NCI-H2081 (cell line): ENCODE measurements around the gene DNAJC6.
"Not testable (repeated sequence)": the region's sequence is repeated elsewhere in the genome, so short reads cannot be mapped to it uniquely, and the experiment has no call there.

Experiments
- DNase-seq, 2 experiments: peaks; one replicate each; lab custom pipeline; 2025; lab: John Stamatoyannopoulos, UW

Gene DNAJC6

GRCh38 chr1:65355031-65355712 lies 45.8 kb downstream of the DNAJC6 start:
- no peak for DNase-seq

DNA sequence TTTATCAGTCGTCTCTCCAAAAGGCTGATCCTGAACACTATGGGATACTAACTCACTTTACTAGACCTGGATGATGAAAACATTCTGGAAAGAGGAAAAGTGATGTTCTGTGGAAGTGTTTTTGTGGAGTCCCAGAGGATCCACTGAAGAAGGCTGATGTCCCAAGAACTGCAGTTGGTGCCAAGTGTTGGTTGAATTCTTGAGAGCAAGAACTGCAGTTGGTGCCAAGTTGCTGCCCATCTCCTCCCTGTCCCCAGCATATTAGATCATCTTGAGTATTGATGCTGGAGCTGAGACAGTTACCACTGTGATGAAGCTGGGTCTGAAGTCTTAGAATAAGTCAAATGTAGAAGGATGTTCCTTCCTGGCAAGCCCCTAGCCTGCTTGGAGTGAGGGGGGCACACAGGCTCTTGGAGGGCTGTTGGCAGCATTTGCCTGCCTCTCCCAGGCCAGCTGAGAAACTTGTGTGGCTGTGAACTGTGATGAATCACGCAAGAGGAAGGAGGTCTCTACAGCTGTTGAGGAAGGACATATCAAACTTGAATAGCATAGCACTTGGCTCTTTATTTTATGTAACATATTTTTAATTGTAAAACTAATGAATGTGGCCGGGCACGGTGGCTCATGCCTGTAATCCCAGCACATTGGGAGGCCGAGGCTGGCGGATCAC lies 48.1 kb downstream of the DNAJC6 start:
- DNase-seq = no peak

DNA sequence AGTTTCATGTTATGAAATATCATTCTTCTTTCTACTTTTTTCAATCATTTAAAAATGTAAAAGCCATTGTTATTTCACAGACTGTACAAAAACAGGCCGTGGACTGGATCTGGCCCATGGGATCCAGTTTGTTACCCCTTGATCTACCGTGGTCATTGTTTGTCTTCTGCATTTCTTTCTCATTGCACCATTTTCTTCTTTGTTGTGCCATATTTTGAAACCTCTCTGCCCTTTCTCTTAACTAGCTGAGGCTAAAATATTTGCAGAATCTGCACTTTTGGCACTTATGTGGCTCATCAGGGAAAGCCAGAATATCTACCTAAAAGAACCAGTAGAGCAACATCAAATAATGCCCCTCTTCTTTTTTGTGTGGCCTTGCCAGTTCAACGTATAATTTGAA lies 50.5 kb downstream of the DNAJC6 start:
- DNase-seq = no peak

DNA sequence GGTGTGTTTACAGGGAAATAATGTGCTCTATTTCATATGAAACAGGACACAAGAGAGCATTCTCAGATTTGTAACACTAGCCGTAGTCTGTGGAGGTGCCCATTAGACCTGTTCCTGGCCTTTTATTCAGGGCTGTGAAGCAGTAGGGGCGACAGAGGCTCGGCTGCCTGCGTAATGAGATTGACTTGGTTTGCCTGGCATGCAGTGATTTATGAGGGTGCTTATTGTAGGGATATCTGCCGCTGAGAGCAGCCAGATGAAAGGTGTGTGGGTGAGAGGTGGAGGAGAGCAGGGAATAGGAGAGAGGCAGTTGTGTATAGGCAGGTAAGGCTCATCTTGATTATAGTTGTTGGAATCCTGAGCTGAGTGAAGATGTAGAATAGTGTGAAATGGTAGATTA lies 51.3 kb downstream of the DNAJC6 start:
- no peak for DNase-seq

- DNase-seq = no peak
Observed at GRCh38 chr1:65362545-65362944, 53.2 kb downstream of the DNAJC6 start.

GRCh38 chr1:65363484-65363883 lies 54.1 kb downstream of the DNAJC6 start:
- DNase-seq = no peak

- no peak for DNase-seq
Observed at GRCh38 chr1:65368403-65368802, 59.1 kb downstream of the DNAJC6 start.

GRCh38 chr1:65371544-65371943 lies 62.2 kb downstream of the DNAJC6 start:
- DNase-seq = no peak

DNA sequence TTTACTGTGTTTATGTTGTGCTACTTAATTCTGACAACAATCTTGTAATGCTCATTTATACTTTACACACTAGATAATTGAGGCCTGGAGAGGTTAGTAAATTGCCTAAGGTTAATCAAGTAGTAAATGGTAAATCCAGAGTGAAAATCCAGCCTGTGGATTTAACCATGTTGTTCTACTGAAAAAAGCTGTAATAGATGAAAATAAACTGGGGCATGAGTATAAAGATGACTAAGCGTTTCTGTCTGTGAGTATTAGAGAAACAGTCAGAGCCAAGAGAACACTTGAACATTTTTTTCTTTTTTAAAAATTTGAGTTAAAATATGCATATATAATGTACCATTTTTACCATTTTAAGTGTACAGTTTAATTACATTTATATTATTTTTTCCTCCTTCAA lies 63.2 kb downstream of the DNAJC6 start:
- DNase-seq = no peak

GRCh38 chr1:65377496-65378246 lies 68.3 kb downstream of the DNAJC6 start:
- DNase-seq = no peak

DNA sequence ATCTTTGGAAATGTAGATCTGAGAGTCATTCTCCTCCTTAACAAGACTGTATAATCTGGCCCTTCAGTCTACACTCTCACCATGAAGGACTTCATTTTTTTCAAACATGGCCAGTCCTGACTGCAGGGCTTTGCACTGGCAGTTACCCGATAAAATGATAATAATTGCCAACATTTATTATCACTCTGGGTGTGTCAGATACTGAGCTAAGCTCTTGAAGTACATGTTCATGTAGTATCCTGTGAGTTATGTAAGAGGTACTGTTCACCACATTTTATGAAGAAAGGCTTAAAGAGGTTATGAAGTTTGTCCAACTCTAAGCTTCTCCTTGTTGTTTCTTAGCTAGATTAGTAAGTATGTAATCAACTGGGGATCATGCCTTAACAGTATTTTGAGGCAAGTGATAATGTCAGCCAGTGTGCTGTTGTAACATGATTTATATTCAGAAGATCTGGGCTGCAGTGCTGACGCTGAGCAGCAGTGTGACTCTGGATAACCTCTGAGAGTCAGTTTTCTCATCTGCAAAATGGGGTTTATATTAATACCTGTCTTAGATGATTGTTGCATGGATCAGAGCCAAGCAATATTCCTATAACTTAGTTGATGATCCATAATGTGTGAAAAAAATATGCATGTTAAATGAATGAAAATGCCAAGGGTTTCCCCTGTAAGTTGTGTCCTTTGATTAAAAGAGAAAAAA lies 69.1 kb downstream of the DNAJC6 start:
- no peak for DNase-seq

DNA sequence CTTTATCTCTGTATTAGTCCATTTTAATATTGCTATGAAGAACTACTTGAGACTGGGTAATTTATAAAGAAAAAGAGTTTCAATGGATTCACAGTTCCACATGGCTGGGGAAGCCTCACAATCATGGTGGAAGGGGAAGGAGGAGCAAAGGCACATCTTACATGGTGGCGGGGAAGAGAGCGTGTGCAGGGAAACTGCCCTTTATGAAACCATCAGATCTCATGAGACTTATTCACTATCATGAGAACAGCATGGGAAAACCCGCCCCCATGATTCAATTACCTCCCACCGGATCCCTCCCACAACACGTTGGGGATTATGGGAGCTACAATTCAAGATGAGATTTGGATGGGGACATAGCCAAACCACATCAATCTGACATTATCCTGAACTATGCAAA lies 75.1 kb downstream of the DNAJC6 start:
- not testable (repeated sequence) for DNase-seq

- DNase-seq = no peak
Observed at GRCh38 chr1:65386439-65386838, 77.1 kb downstream of the DNAJC6 start.

- no peak for DNase-seq
Observed at GRCh38 chr1:65387821-65388220, 78.5 kb downstream of the DNAJC6 start.

DNA sequence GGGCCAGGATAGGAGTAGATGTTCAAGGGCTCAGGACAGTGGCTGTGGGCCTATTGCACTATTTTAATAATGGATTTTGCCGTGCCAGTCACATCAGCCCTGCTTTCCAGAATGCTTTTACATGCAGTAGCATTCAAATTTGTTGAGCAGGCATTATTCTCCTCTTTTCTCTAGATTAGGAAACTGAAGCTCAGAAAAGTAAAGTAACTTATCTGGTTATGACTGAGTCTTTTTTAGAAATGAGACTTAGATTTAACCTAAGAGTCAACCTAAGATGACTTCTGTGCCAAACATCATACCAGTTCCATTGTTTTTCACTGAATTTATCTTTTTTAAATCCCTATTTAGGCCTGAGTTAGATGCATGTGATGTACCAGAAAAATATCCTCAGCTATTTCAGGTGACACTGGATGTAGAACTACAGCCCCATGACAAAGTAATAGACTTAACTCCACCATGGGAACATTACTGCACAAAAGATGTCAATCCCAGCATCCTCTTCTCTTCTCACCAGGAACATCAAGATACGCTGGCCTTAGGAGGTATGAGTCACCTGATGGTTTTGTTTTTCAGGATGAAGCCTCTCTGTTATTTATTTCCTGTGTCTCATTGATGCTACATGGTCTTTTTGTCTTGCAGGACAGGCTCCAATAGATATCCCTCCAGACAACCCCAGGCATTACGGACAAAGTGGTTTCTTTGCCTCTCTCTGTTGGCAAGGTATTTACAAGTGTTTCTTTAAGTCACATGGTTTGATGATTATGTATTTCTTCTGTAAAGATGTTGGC lies 79.8 kb downstream of the DNAJC6 start:
- DNase-seq = no peak

GRCh38 chr1:65392497-65392896 lies 83.2 kb downstream of the DNAJC6 start:
- no peak for DNase-seq

DNA sequence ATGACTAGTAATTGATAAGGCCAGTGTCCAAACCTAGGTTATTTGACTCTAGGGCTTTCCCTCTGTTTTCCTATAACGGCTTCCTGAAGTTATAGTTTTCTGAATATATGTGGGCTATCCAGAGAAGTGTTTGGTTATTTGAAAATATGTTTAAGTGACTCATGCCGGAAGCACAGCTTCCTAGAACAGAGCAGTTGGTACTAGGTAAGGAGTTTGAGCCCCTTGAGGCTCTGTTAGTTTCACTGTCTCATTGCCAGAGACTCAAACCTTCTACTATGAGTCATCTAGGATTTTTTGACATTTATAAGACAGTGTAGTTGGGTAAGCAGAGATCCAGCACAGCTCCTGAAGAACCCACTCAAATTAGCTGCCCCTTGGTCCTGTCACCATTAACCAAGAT lies 84.0 kb downstream of the DNAJC6 start:
- DNase-seq = no peak

DNA sequence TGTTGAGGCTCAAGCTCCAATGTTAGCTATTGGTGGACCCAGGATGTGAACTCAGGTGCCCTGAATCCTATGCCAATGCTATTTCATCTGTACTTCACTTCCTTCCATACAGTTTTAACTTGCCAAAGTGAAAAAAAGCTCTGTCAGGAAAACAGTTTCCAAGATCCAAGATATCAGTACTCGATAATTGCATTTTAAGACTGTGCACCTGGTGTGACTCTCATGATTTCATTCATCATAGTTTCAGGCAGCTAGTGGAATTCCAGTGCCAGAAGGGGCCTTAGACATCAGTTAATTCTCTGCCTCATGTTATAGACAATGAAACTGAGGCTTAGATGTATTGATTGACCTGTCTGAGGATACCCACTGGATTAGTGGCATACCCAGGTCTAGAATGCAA lies 84.6 kb downstream of the DNAJC6 start:
- DNase-seq = no peak

- no peak for DNase-seq
Observed at GRCh38 chr1:65395887-65396612, 86.7 kb downstream of the DNAJC6 start.

DNA sequence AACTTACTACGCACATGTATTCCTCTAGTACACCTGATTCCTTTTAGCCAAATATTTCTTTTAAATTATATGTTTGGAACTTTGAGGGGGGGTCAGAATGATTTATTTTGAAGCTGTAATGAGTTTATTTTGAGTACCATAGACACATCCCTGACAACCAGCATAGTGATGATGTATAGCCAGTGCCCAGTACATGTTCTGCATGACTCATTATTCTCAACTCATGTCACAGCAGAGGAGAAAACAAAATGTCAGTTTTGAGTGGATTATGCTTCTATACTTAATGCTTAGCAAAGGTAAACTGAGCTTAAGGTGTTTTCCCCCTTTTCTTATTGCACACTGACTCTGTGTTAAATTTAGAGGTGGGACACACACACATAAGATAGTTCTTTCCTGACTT lies 88.7 kb downstream of the DNAJC6 start:
- DNase-seq = no peak

DNA sequence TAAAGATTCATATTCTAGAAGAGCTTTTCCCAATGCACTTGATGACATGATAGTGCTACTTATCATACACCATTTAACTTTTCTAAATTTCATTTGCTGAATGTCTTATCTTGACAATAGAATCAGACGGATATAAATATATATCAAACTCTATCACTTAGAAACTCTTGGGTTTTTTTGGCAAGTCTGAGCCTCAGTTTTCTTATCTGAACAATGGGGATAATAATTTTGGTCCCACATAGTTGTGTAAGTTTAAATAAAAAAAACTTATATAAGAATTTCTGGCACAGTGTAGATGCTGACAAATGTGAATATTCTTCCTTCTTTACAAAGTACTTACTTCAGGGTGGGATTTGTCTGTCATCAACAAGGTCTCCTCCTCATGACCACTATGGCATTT lies 89.7 kb downstream of the DNAJC6 start:
- no peak for DNase-seq
